Activated CD4-positive, CD25-positive, alpha-beta regulatory T cell treated with anti-CD3 and anti-CD28 coated beads, Interleukin-2, amount 50 U/mL, for 72 hours (primary cell): ENCODE data around the gene KCNQ1OT1.

Source experiments
- DNase-seq: peaks from one replicate; pipeline ENCODE4 v3.0.0; 2021

KCNQ1OT1 gene

DNA sequence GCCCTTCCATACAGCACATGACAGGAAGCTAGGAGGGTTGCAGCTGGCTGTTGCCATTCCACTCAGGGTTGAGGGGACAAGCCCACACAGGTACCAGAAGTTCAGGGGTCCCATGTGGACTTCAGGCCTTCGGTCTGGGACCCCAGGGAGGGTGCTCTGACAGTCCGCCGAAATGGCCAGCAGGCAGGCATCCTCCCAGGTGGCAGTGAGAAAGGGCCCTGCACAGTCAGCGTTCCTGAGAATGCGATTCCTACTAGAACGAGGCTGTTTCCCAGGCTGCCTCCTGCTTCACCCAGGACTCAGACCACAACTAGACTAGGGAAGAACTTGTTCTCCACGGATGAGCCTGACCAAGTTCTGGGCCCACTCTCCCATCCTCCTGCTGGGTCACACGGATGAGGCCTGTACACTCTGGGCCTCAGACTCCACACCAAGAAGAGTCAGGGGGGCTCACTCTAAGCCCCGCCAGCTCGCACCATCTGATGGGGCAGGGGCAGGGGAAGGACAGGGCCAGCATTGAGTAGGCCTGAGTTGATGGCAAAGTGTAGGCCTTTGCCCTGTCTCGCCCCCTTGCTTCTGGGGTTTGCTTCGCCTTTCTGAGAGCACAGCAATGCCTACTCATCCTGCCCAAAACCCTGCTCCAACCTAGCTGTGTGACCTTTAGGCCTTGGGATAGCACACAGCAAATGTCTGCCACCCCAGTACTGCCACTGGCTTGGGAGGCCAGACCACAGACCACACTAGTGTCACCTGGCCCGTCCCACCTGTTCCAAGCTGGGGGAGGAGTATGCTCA lies 14.0 kb downstream of the KCNQ1OT1 start:
- DNase-seq = no peak

GRCh38 chr11:2685051-2685450 lies 14.7 kb downstream of the KCNQ1OT1 start:
- no peak for DNase-seq

- DNase-seq = no peak
Measured at GRCh38 chr11:2684581-2684980, 15.2 kb downstream of the KCNQ1OT1 start.

GRCh38 chr11:2683806-2684205 lies 16.0 kb downstream of the KCNQ1OT1 start:
- no peak for DNase-seq

- no peak for DNase-seq
Measured at GRCh38 chr11:2681408-2682145, 18.2 kb downstream of the KCNQ1OT1 start.

DNA sequence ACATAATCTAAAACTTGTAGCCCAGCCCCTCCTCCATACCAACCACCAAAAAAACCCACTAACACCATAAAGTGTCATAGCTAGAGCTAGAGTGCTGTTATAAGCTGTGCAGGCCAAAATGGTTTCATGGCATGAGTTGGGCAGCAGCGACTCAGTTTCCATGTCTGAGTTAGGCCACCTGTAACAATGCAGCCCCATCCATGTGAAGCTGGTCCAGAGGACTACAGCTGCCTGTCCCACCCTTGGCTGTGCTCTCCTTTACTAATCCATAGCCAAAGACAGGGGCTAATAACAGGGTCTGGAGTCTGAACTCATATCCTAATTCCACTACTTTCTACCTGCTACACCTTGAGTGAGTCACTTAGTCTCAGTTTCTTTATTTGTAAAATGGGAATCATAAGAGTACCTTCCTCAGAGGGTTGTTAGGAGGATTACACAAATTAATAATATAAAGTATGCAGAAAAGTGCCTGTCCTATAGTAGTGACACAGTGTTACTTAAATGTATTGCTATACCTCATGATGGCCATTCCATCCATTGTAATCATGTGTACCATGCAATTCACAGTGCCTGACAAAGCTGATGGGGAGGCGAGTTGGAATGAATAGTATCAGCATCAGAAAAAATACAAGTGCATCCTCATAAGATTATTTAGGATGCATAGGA lies 20.6 kb downstream of the KCNQ1OT1 start:
- peak; percentile 23 for DNase-seq

DNA sequence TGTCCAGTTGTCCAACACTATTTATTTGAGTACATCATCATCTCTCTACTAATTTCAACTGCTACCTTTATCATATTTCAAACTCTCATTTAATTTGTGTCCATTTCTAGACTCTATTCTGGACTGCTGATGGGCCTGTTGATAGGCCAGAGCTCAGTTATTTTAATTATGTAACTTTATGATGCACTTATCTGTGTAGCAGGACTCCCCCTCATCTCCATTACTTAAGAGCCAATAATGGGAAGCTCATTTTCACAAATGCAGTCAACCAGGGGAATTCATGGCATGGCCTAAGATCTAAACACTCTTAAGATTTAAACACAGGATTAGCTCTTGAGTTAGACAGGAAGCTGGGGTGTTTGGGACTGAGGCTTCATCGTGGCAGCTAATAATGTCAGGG lies 21.4 kb downstream of the KCNQ1OT1 start:
- peak; percentile 3 for DNase-seq

DNA sequence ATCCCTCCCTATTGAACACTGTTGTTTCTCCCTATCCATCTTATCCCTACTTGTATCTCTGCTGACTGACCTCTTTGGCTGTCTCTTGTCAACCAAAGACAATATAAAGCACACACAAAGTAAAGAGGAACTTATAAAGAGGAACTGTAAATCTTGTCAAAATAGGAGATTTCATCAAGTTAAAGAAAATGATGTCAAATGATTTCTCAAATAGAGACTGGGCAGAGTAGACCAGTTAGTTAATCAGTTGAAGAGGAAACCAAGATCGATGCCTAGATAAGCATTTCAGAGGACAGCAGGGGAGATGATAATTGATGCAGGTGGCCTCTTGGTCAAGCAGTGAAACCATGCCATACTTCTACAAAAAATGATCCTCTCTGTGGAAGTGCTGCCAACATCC lies 22.7 kb downstream of the KCNQ1OT1 start:
- no peak for DNase-seq

GRCh38 chr11:2675540-2675939 lies 24.3 kb downstream of the KCNQ1OT1 start:
- peak; percentile 1 for DNase-seq

- no peak for DNase-seq
Measured at GRCh38 chr11:2674658-2675131, 25.1 kb downstream of the KCNQ1OT1 start.

DNA sequence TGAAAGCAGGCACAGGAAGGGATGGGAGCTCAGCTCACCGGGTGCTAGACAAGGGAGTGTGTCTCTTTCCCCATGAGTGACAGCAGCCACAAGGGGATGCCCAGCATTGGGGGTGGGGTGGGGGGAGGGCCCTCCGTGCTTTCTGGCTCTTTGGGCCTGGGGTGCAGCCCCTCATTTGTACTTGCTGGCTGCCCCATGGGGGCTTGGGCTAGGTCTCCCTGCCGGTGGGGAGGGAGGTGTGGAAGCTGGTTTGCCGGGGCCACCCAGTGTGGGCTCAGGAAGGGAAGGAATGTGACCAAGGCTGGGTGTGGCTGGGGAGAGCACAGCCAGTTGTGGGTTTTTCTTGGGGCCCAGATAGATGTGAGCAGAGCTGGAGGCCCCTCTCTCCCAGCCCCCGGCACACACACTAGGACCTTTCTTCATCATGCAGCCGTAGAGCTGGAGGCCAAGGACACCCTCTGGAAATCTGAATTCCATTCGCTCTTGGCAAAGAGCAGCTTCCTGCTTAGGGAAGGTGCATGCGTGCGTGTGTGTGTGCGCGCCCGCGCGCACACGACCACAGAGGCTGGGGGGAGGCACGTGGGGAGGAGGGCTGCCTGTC lies 25.8 kb downstream of the KCNQ1OT1 start:
- no peak for DNase-seq

DNA sequence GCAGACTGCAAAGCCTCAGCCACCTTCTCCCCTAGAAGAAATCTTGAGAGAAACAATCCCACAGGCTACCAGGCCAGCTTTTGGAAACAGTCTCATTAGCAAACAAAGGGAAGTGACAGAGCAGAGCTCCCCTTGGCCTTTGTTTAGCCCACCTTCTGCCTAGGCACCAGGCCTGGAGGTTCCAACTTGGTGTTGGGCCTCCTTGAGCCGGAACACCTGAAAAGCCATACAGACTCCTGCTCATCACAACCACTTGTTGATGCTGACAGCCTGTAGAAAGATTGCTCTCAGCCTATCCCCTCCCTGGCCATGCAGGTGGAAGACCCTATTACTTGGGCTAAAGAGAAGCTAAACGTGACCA lies 26.6 kb downstream of the KCNQ1OT1 start:
- DNase-seq = no peak

DNA sequence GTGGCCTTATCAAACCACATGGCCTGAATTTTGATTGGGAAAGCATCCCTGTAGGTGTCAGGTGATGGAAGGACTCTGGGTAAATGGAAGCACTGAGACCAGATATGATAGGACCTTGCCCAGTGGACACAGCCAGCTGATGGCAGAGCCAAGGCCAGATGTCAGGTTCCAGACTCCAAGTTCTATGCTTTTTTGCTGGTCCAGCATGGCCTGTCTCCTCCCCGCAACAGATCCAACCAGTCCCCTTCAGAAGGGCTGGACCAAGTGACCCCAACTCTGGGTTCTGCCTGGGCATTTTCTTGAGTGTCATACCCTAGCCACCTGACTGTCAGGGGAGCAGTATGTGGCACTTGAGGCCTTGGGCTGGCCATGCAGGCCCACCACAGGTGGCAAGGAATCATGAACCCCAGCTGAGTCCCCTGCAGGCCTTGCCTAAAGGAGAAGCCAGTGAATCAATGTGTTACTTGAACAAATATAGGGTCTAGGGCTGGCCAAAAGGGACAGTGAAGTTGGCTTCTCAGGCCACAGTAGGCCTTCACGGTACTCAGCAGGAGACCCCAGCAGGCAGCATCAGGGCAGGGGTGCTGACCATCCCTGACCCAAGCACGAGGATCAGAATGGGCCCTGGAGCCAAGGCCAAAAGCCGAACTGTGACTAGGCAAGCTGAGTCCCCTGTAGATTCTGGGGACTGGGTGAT lies 27.1 kb downstream of the KCNQ1OT1 start:
- no peak for DNase-seq

GRCh38 chr11:2671748-2672147 lies 28.0 kb downstream of the KCNQ1OT1 start:
- no peak for DNase-seq

- DNase-seq = no peak
Measured at GRCh38 chr11:2670541-2671100, 29.2 kb downstream of the KCNQ1OT1 start.

- DNase-seq = no peak
Measured at GRCh38 chr11:2669634-2670469, 29.9 kb downstream of the KCNQ1OT1 start.

DNA sequence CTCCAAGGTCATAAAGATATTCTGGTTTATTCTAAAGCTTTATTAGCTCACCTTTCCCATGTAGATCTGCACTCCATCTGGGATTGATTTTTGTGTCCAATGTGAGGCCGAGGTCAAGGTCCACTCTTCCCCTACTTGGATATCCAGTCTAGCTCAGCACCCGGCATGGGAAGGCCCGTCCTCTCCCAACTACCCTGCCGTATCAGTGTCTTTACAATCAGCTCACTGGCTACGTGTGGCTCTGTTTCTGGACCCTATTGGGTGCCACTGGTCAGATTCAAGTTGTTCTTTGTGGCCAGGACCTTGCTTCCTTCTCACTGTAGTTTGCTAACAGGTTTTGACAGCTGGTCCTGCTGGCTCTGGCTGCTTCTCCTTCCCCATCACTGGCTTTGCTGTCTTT lies 30.9 kb downstream of the KCNQ1OT1 start:
- DNase-seq = no peak

GRCh38 chr11:2667940-2668339 lies 31.9 kb downstream of the KCNQ1OT1 start:
- DNase-seq = no peak

GRCh38 chr11:2666828-2667570 lies 32.8 kb downstream of the KCNQ1OT1 start:
- DNase-seq = no peak

GRCh38 chr11:2666401-2666741 lies 33.4 kb downstream of the KCNQ1OT1 start:
- DNase-seq = no peak
